CD4-positive, alpha-beta T cell (primary cell): ENCODE data around the gene TPH2. TPM values are rescaled to one million over a fixed set of nuclear protein-coding genes. Genes with fewer than 3 reads are reported as not detected.

Source experiments
- ATAC-seq: fragments of 200-7000 bp; cut with Tn5 transposase; one replicate; pipeline ENCODE4 v1.10.0; 2022; ENCODE audit warnings: mild to moderate bottlenecking; ENCODE audit not compliant: poor library complexity
- CTCF ChIA-PET: fragments of 350-600 bp; sonication (Branson Sonifier 250); formaldehyde crosslinking; loops from one replicate; lab custom pipeline; 2021; ENCODE audit warnings: antibody characterized with exemption, inconsistent platforms; lab: Charles Lee
- POLR2A ChIA-PET: fragments of 350-600 bp; sonication (Branson Sonifier 250); formaldehyde crosslinking; loops from one replicate; lab custom pipeline; 2021; ENCODE audit warnings: antibody characterized with exemption, inconsistent platforms; lab: Charles Lee
- DNase-seq, 14 experiments: peaks; one replicate each; pipeline ENCODE4 v3.0.0-alpha.2; 2013 to 2020; ENCODE audit warnings: mixed read lengths in 2 of 14
- H3K27ac ChIP-seq, 2 donors: one replicate each; pipeline versions ENCODE4 v1.5.1 to v1.7.0; 2013; ENCODE audit warnings: low read length in 2 of 2, low read depth in 1 of 2, mild to moderate bottlenecking in 1 of 2
- H3K27me3 ChIP-seq, 2 experiments: 1 replicate in 1 of 2; 2 replicates in 1 of 2; pipeline versions ENCODE4 v1.6.1 to v1.7.0; 2013; ENCODE audit warnings: low read length in 2 of 2, control low read depth in 1 of 2, mild to moderate bottlenecking in 1 of 2, moderate library complexity in 1 of 2; ENCODE audit not compliant: insufficient read depth in 2 of 2, control insufficient read depth in 1 of 2
- H3K36me3 ChIP-seq: one replicate; pipeline ENCODE4 v1.6.1; 2013; ENCODE audit warnings: low read length, control low read depth; ENCODE audit not compliant: insufficient read depth
- H3K4me1 ChIP-seq: one replicate; pipeline ENCODE4 v1.6.1; 2013; ENCODE audit warnings: low read length, control low read depth; ENCODE audit not compliant: insufficient read depth
- H3K4me3 ChIP-seq: one replicate; pipeline ENCODE4 v1.5.1; 2013; ENCODE audit warnings: mild to moderate bottlenecking, low read length, moderate library complexity
- H3K9me3 ChIP-seq, 2 experiments: 1 replicate in 1 of 2; 2 replicates in 1 of 2; pipeline versions ENCODE4 v1.6.1 to v1.7.0; 2013; ENCODE audit warnings: low read length in 2 of 2, mild to moderate bottlenecking in 2 of 2, control low read depth in 1 of 2, moderate library complexity in 1 of 2; ENCODE audit not compliant: control insufficient read depth in 1 of 2, insufficient read depth in 1 of 2
- H3K27ac Mint-ChIP-seq: one replicate; pipeline ENCODE4 v1.8.0; 2020; ENCODE audit warnings: mixed read lengths
- H3K27me3 Mint-ChIP-seq: one replicate; pipeline ENCODE4 v1.8.0; 2021; ENCODE audit warnings: mixed read lengths
- H3K36me3 Mint-ChIP-seq: one replicate; pipeline ENCODE4 v1.8.0; 2021; ENCODE audit warnings: low read depth, mixed read lengths
- H3K4me1 Mint-ChIP-seq: one replicate; pipeline ENCODE4 v1.8.0; 2021; ENCODE audit warnings: low read depth, mixed read lengths
- H3K4me3 Mint-ChIP-seq: one replicate; pipeline ENCODE4 v1.8.0; 2020; ENCODE audit warnings: mild to moderate bottlenecking, mixed read lengths
- H3K9me3 Mint-ChIP-seq: one replicate; pipeline ENCODE4 v1.8.0; 2020; ENCODE audit warnings: mixed read lengths
- intact Hi-C, 2 experiments: fragments of 100-400 bp; cut with DNase I in 1 of 2; cut with micrococcal nuclease in 1 of 2; formaldehyde crosslinking; loops; one replicate each; pipeline versions ENCODE4 v1.15.1 to v1.9.0; 2023 to 2025; cut with DNase I, micrococcal nuclease
- total RNA-seq, 174 experiments: library from RNA in 2 of 174; stranded (reverse) in 2 of 174; gene quantifications; one replicate each; pipeline ENCODE4 v1.2.3 and lab custom pipeline; 2021 to 2026
- TF ChIP-seq, protein P1 (sequence below): fragments of 200-600 bp; IDR thresholded peaks from one replicate; pipeline ENCODE4 v1.8.0; 2022; ENCODE audit warnings: antibody characterized with exemption, mild to moderate bottlenecking

Gene TPH2
- total RNA-seq, 2 experiments from 2014 or later: not detected

DNA sequence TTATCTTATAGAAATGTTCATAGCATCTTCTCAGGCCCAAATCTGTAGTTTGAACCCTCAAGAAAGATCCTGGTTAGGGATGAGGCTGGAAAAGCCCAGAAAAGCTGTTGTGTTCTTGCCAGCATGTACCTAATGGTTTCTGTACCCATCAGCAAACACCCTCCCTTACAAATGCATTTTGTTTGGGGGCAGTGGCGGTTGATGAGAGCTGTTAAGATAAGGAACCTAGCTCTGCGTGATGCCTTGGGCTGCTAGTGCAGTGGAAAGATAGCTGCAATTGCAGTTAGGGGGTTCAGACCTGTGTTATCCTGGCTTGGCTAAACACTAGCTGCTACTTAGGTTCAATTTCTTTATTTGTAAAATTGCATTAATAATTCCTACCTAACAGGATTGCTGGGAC, 3.6 kb downstream of the TPH2 start:
- H3K4me1 ChIP-seq: no peaks in the 10 kb centered on the region
- Mint-ChIP-seq H3K36me3 (no peaks in the 10 kb centered on the region), H3K4me3 (no peak overlapping the region), H3K27ac (no peak overlapping the region), H3K4me1 (no peaks in the 10 kb centered on the region), H3K27me3 (peaks cover 93% of the 10 kb centered on the region), H3K9me3 (no peaks in the 10 kb centered on the region)
- CTCF ChIA-PET: no interaction called here
- intact Hi-C loops: no loop called here
- ATAC-seq: no peak
- no peak overlapping the region for H3K4me3 ChIP-seq
- no peak for DNase-seq
- H3K27ac ChIP-seq: no peak overlapping the region
- POLR2A ChIA-PET: no interaction called here
- H3K36me3 ChIP-seq: no peaks in the 10 kb centered on the region
- no peaks in the 10 kb centered on the region for H3K9me3 ChIP-seq
- TF ChIP-seq, protein P1, sequence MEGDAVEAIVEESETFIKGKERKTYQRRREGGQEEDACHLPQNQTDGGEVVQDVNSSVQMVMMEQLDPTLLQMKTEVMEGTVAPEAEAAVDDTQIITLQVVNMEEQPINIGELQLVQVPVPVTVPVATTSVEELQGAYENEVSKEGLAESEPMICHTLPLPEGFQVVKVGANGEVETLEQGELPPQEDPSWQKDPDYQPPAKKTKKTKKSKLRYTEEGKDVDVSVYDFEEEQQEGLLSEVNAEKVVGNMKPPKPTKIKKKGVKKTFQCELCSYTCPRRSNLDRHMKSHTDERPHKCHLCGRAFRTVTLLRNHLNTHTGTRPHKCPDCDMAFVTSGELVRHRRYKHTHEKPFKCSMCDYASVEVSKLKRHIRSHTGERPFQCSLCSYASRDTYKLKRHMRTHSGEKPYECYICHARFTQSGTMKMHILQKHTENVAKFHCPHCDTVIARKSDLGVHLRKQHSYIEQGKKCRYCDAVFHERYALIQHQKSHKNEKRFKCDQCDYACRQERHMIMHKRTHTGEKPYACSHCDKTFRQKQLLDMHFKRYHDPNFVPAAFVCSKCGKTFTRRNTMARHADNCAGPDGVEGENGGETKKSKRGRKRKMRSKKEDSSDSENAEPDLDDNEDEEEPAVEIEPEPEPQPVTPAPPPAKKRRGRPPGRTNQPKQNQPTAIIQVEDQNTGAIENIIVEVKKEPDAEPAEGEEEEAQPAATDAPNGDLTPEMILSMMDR: no peak
- H3K27me3 ChIP-seq: peaks cover 15 to 75% of the 10 kb centered on the region in 2 experiments

DNA sequence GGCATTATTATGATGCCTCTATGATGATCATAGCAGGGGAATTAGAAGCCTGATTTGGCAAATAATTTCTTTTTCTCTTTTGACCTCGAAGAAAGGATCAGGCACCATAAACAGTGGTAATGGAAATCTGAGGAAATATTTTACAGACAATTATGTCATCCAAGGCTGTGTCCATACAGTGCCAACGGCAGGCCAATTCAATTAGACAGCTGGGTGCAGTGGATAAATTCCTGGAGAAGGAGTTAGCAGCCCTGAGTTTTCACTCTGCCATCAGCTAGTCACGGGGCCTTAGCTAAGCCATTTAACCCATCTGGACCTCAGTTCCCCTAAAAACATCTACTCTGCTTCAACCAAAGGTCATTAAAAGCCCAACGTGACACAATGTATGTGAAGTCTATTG, 4.1 kb downstream of the TPH2 start:
- no peaks in the 10 kb centered on the region for H3K36me3 ChIP-seq
- CTCF ChIA-PET: no interaction called here
- no peak for ATAC-seq
- H3K4me1 Mint-ChIP-seq: no peaks in the 10 kb centered on the region
- H3K27ac Mint-ChIP-seq: no peak overlapping the region
- H3K27me3 ChIP-seq: peaks cover 15 to 71% of the 10 kb centered on the region in 2 experiments
- no peaks in the 10 kb centered on the region for H3K9me3 Mint-ChIP-seq
- intact Hi-C loops: no loop called here
- peaks cover 93% of the 10 kb centered on the region for H3K27me3 Mint-ChIP-seq
- H3K4me3 ChIP-seq: no peak overlapping the region
- TF ChIP-seq, protein P1: no peak
- no peaks in the 10 kb centered on the region for H3K4me1 ChIP-seq
- no peak for DNase-seq
- H3K9me3 ChIP-seq: no peaks in the 10 kb centered on the region
- no peak overlapping the region for H3K27ac ChIP-seq
- H3K4me3 Mint-ChIP-seq: no peak overlapping the region
- no peaks in the 10 kb centered on the region for H3K36me3 Mint-ChIP-seq
- POLR2A ChIA-PET: no interaction called here

DNA sequence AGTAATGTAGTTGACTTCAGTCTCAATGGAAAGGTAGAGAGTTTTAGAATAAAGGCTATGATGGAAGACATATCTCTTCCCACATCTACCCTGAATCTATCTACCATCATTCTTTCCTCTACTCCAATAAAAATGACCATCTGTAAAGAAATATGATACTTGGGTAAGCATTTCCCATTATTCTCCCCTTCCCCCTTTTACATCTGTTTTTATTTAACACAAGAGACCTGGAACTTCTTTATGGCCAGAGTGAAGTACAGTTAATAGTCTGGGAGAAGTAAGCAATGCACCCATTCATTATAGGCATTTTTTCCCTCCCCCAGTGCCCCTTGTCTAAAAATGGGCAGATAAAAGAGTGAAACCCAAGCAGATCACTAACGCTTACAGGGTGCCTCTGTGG, 6.5 kb downstream of the TPH2 start:
- no peaks in the 10 kb centered on the region for H3K4me1 Mint-ChIP-seq
- intact Hi-C loops: no loop called here
- no peaks in the 10 kb centered on the region for H3K9me3 ChIP-seq
- no peak overlapping the region for H3K27ac Mint-ChIP-seq
- ChIA-PET POLR2A (no interaction called here), CTCF (no interaction called here)
- TF ChIP-seq, protein P1: no peak
- H3K4me3 ChIP-seq: no peak overlapping the region
- H3K4me1 ChIP-seq: no peaks in the 10 kb centered on the region
- H3K4me3 Mint-ChIP-seq: no peak overlapping the region
- H3K9me3 Mint-ChIP-seq: no peaks in the 10 kb centered on the region
- H3K36me3 Mint-ChIP-seq: no peaks in the 10 kb centered on the region
- ATAC-seq (no peak), DNase-seq (no peak)
- peaks cover 82% of the 10 kb centered on the region for H3K27me3 Mint-ChIP-seq
- no peak overlapping the region for H3K27ac ChIP-seq
- H3K36me3 ChIP-seq: no peaks in the 10 kb centered on the region
- peaks cover 7 to 52% of the 10 kb centered on the region in 2 experiments for H3K27me3 ChIP-seq
